SJCRH30 (cell line): ENCODE measurements around the gene F2RL1. TPM values are rescaled to one million over a fixed set of nuclear protein-coding genes. Genes with fewer than 3 reads are reported as not detected.
"Not testable (repeated sequence)": the region's sequence is repeated elsewhere in the genome, so short reads cannot be mapped to it uniquely, and the experiment has no call there.

ENCODE experiments used
- DNase-seq, 2 experiments: peaks; one replicate each; pipeline ENCODE4 v3.0.0-alpha.2; 2015 to 2020
- H3K27ac ChIP-seq: fragments of 250-450 bp; sonication (Bioruptor Pico); 2 replicates; pipeline ENCODE4 v1.5.1; 2020; ENCODE audit warnings: mild to moderate bottlenecking, moderate library complexity
- H3K27me3 ChIP-seq: fragments of 250-450 bp; sonication (Bioruptor Pico); 2 replicates; pipeline ENCODE4 v1.5.1; 2020; ENCODE audit warnings: mild to moderate bottlenecking, moderate library complexity
- H3K36me3 ChIP-seq: fragments of 250-450 bp; sonication (Bioruptor Pico); 2 replicates; pipeline ENCODE4 v1.5.1; 2020; ENCODE audit warnings: mild to moderate bottlenecking, moderate library complexity
- H3K4me1 ChIP-seq: fragments of 250-450 bp; sonication (Bioruptor Pico); 2 replicates; pipeline ENCODE4 v1.5.1; 2020; ENCODE audit warnings: mild to moderate bottlenecking, moderate library complexity
- H3K4me3 ChIP-seq: fragments of 250-450 bp; sonication (Bioruptor Pico); 2 replicates; pipeline ENCODE4 v1.5.1; 2020; ENCODE audit warnings: mild to moderate bottlenecking, moderate library complexity
- H3K9me3 ChIP-seq: fragments of 250-450 bp; sonication (Bioruptor Pico); replicated peaks from 2 replicates; pipeline ENCODE4 v1.5.1; 2020; ENCODE audit warnings: mild to moderate bottlenecking, moderate library complexity
- total RNA-seq: library from RNA; depleted of rRNA; stranded (reverse); fragments of >200 nt; shearing (Covaris generic); gene quantifications from 2 replicates; pipeline ENCODE4 v1.2.3, GENCODE V29; 2014

The F2RL1 gene
- total RNA-seq, 1 experiment from 2014 or later, result 0.02 TPM

DNA sequence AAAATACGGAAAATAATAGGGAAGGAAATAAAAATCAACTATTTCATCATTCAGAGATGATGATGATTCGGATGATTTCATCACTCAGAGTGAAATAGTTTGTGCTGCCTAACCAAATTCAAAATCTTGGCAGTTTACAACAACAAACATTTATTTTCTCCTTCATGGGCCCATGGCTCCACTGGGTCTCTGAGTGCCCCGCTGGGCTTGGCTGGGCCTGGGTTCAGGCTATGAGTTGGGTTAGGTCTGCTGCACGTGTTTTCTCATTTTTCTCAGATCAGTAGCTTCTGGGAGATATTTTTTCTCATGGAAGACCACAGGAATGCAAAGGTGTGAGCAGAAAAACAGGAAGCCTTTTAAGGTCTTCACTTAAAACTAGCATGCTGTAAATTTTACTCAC is 24.0 kb upstream of the F2RL1 start:
- Histone ChIP-seq H3K4me3 (no peak overlapping the region), H3K36me3 (no peaks in the 10 kb centered on the region), H3K4me1 (peaks cover 4% of the 10 kb centered on the region; the same call in 1 of the 2 replicates), H3K27ac (no peak overlapping the region), H3K9me3 (no peaks in the 10 kb centered on the region), H3K27me3 (no peaks in the 10 kb centered on the region)
- DNase-seq, result no peak

DNA sequence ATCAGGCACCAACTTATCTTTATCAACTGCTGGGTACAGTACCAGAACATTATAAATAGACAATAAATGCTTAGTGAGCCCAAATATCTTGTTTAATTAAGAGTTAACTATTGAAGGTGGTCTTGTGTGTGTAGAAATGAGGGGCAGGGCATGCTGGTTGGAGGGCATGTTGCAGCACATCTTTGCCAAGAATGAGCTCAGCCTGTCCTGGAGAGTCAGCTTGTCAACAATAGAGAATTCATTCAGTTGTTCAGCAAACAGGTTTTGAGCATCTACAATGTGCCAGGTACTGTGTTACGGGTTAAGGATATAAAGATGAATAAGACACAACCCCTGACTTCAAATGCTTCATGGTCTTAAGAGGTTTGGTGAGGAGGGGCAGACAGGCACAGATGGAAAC is 19.2 kb upstream of the F2RL1 start:
- no peak for DNase-seq
- Histone ChIP-seq H3K36me3 (no peaks in the 10 kb centered on the region), H3K9me3 (no peaks in the 10 kb centered on the region), H3K27me3 (no peaks in the 10 kb centered on the region), H3K4me1 (no peaks in the 10 kb centered on the region), H3K4me3 (no peak overlapping the region), H3K27ac (no peak overlapping the region)

DNA sequence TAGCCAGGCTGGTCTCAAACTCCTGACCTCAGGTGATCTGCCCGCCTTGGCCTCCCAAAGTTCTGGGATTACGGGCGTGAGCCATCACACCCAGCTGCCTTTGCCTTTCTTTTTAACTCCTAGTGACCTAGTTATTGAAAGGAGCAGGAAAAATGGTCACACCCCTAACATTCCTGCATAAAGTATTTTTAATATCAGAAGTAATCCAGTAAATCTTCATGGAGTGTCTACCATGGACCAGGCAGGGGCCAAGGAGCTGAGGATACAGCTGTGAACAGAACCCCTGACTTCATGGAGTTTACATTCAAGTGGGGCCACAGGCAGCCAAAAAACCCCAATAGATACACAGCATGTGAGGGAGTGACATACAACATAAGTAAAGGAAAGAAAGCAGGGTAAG is 18.3 kb upstream of the F2RL1 start:
- Histone ChIP-seq H3K9me3 (no peaks in the 10 kb centered on the region), H3K4me3 (no peak overlapping the region), H3K27ac (no peak overlapping the region), H3K27me3 (no peaks in the 10 kb centered on the region), H3K36me3 (no peaks in the 10 kb centered on the region), H3K4me1 (no peaks in the 10 kb centered on the region)
- DNase-seq, result no peak

DNA sequence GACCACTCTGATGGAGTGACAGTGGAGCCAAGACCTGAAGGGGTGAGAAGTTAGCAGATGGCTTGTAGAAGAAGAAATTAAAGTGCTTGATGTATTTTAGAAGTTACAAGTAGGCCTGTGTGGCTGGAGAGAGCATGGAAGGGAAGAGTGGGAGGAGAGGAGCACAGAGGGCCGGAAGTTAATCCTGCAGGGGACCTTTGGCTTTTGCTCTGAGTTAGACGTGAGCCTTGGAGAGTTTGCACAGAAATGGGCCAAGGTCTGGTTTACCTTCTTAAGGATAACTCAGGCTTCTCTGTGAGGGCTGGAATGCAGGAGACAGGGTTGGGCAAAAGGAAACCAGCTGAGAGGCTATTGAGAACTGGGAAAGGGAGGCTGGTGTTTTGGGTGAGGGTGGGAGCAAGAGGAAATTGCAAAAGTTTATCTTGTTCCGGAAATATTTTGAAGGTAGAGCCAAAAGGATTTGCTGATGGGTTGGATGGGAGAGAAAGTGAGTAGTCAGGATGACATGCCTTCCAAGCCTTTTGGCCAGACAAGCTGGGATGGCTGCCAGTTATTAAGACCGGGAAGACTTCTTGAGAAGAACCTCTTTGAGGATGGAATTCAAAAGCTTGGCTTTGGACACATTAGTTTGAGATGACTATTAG is 17.5 kb upstream of the F2RL1 start:
- H3K4me3 ChIP-seq, result no peak overlapping the region
- H3K4me1 ChIP-seq, result peaks cover 2% of the 10 kb centered on the region; the same call in 1 of the 2 replicates
- no peaks in the 10 kb centered on the region for H3K27me3 ChIP-seq
- no peak overlapping the region for H3K27ac ChIP-seq
- no peaks in the 10 kb centered on the region for H3K36me3 ChIP-seq
- H3K9me3 ChIP-seq, result no peaks in the 10 kb centered on the region
- DNase-seq, result no peak

DNA sequence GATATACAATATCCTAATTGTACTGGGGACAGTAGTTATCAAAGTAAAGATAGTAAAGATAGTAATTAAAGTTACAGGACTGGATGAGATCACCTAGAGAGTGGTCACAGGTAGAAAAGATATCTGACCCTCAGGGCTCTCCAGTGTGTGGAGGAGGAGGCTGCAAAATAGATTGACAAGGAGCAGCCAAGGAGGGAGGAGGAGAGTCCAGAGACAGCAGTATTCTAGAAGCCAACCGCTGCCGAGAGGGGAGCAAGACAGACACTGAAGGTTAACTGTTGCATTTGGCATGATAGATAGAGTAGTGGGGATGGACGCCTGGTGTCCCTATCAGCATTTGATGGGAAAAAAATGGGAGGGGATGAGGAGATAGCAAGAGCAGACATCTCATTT is 17.0 kb upstream of the F2RL1 start:
- no peaks in the 10 kb centered on the region for H3K9me3 ChIP-seq
- no peak for DNase-seq
- no peak overlapping the region for H3K4me3 ChIP-seq
- H3K27ac ChIP-seq, result no peak overlapping the region
- no peaks in the 10 kb centered on the region for H3K36me3 ChIP-seq
- peaks cover 4% of the 10 kb centered on the region; the same call in 1 of the 2 replicates for H3K4me1 ChIP-seq
- H3K27me3 ChIP-seq, result no peaks in the 10 kb centered on the region

DNA sequence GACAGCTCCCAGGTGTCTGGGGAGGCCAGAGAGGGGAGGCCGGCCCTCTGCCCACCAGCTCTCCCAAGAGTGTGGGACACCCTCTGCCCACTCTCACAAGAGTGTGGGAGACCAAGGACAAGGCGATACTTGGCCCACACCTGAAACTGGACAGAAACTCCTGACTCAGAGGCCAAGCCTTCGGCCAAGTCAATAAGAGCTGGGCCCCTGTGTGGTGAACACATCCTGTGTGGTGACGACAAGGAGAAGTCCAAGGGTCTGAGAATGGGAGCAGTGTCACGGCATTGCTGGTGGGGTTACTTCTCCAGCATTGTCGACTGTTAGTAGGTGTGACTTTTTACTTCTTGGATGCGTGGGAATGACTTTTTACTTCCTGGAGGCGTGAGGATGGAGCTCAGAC is 14.6 kb upstream of the F2RL1 start:
- H3K9me3 ChIP-seq, result no peaks in the 10 kb centered on the region
- no peaks in the 10 kb centered on the region for H3K36me3 ChIP-seq
- DNase-seq, result no peak
- no peak overlapping the region for H3K4me3 ChIP-seq
- no peak overlapping the region for H3K27ac ChIP-seq
- peaks cover 16% of the 10 kb centered on the region; the same call in 1 of the 2 replicates for H3K4me1 ChIP-seq
- no peaks in the 10 kb centered on the region for H3K27me3 ChIP-seq

DNA sequence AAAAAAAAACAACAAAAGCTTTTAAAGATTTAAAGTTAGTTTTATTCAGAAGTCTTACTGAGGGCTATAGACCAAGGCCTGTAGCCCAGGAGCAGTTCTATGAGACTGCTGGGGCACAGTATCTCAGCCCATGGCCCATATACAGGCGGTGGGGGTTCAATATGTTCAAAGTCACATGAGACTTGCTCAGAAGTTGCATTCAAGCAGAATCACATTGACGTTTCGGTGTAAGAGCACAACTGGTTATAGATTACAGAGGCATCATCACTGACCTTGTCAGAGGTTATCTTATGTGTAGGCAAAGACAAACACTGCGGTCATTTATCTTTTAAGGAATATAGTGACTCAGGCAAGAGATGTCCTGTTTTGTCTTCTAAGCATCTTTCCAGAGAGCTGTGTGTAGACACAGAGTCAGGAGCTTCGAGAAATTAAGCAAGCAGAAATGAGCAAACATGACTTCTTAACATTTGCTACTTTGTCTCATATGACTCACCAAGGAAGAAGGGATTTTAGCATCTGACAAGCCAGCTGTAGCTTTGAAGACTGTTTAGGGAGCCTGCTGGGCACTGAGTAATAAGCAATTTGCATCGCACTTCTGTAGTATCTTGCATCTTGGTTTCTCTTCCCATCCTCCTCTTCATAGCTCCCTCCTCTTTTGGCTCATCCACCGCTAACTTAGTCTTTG is 12.9 kb upstream of the F2RL1 start:
- DNase-seq, result no peak
- H3K27ac ChIP-seq, result no peak overlapping the region

DNA sequence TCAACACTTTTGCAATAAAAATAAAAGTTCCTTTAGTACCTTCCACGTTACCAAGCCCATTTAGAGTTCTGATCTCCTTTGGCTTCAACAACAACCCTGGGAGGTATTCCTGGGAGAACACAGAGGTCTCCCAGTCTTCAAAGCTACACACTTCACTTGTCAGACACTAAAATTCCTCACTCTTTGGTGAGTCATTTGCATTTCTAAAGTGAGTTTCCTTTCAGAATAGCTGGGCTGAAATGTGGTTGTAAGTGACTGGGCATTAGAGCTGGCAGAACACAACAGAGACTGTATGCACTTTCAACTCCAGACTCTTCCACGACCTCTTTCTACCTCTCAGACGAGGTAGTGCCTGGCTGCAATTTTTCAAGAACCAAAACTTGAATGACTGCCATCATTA is 11.5 kb upstream of the F2RL1 start:
- peaks cover 16% of the 10 kb centered on the region; the same call in 1 of the 2 replicates for H3K4me1 ChIP-seq
- no peaks in the 10 kb centered on the region for H3K9me3 ChIP-seq
- no peaks in the 10 kb centered on the region for H3K27me3 ChIP-seq
- no peak overlapping the region for H3K27ac ChIP-seq
- no peak overlapping the region for H3K4me3 ChIP-seq
- no peaks in the 10 kb centered on the region for H3K36me3 ChIP-seq
- no peak for DNase-seq

More for the DNA sequence above, 12.9 kb upstream of the F2RL1 start:
- no peaks in the 10 kb centered on the region for H3K36me3 ChIP-seq
- peaks cover 16% of the 10 kb centered on the region; the same call in 1 of the 2 replicates for H3K4me1 ChIP-seq
- no peak overlapping the region for H3K4me3 ChIP-seq
- H3K27me3 ChIP-seq, result no peaks in the 10 kb centered on the region
- no peaks in the 10 kb centered on the region for H3K9me3 ChIP-seq

DNA sequence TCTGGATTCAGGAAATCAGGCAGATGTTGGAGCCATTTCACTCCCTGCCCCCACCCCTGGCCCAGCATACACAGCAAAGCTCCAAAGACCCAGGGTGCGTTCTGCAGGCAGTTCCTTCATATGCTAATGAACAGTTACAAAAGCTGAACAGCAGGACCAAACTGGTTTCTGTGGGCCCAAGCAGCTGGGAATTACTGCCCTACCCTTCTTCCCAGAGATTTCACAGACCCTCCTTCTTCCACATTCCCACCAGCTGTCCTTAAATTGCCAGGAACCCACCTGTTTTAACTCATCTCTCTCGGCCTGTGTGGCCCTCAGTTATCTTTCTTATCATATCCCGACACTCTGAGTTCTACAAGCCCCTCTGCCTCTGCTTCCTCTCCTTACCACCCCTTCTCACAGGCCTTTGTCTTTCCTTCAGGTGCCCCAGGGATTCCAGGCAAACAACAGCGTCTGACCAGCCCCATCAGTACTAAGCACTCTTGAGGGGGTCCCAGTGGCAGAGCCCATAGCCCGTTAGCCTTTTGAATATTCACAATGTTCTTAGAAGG is 10.6 kb upstream of the F2RL1 start:
- no peak overlapping the region for H3K27ac ChIP-seq
- peak; percentile 58 to 79 for DNase-seq
- peaks cover 16% of the 10 kb centered on the region; the same call in 1 of the 2 replicates for H3K4me1 ChIP-seq
- no peak overlapping the region for H3K4me3 ChIP-seq
- H3K9me3 ChIP-seq, result no peaks in the 10 kb centered on the region
- H3K36me3 ChIP-seq, result no peaks in the 10 kb centered on the region
- no peaks in the 10 kb centered on the region for H3K27me3 ChIP-seq

DNA sequence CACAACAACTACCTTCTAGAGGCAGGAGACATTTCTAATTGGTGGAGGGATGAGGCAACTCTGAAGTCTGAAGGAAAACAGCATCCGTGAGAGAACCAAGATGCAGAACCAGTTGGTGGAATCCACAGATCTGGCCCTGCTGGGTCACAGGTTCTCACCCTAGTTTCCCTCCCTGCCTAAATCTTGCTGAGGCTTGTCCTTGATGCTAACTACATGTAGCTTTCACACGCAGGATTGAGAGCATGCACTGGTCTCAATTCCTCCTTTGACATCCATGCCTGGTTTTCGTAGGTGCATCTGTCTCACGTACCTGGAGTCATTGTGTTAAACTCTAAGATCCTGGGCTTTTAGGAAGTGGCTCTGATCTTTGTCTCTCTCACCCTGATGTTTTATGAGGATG is 9.7 kb upstream of the F2RL1 start:
- H3K27ac ChIP-seq, result no peak overlapping the region
- DNase-seq, result no peak
- no peaks in the 10 kb centered on the region for H3K36me3 ChIP-seq
- peaks cover 16% of the 10 kb centered on the region; the same call in 1 of the 2 replicates for H3K4me1 ChIP-seq
- H3K4me3 ChIP-seq, result no peak overlapping the region
- no peaks in the 10 kb centered on the region; the same call in 1 of the 2 replicates for H3K9me3 ChIP-seq
- no peaks in the 10 kb centered on the region for H3K27me3 ChIP-seq

DNA sequence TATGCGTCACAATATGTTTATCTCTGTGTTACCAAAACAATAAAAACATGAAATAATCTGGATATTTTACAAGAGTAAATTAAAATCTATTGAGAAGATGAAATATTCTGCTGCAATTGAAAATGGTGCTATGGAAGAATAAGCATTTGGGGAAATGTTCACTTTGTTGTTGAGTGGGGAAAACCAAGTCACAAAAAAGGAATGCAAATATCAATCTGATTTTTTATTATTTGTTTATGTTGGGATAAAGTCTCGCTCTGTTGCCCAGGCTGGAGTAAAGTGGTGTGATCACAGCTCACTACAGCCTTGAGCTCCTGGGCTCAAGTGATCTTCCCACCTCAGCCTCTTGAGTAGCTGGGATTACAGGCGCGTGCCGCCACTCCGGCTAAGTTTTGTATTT is 8.6 kb upstream of the F2RL1 start:
- Histone ChIP-seq H3K27me3 (no peaks in the 10 kb centered on the region), H3K4me3 (no peak overlapping the region), H3K27ac (no peak overlapping the region), H3K9me3 (no peaks in the 10 kb centered on the region; the same call in 1 of the 2 replicates), H3K36me3 (no peaks in the 10 kb centered on the region), H3K4me1 (peaks cover 16% of the 10 kb centered on the region; the same call in 1 of the 2 replicates)
- DNase-seq, result no peak

DNA sequence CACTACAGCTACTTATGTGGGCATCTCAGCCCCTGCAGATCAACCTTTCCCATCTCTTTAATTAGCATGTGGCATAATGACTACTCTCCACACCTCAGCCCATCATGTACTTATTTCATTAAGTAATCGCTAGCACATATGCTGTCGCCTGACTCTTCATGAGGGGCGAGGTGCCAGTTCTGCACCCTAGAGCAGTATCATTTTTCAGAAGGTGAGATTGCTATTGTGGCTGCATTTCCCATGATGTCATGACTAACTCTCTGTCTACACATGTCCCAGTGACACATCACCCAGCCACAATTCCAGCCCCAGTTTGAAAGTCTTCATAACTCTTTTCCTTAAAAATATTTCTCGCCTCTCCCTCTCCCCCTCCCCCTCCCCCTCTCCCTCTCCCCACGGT is 7.6 kb upstream of the F2RL1 start:
- Histone ChIP-seq H3K9me3 (no peaks in the 10 kb centered on the region; the same call in 1 of the 2 replicates), H3K4me1 (peaks cover 14% of the 10 kb centered on the region; the same call in 1 of the 2 replicates), H3K27me3 (no peaks in the 10 kb centered on the region), H3K4me3 (no peak overlapping the region), H3K27ac (no peak overlapping the region), H3K36me3 (no peaks in the 10 kb centered on the region)
- DNase-seq, result no peak

DNA sequence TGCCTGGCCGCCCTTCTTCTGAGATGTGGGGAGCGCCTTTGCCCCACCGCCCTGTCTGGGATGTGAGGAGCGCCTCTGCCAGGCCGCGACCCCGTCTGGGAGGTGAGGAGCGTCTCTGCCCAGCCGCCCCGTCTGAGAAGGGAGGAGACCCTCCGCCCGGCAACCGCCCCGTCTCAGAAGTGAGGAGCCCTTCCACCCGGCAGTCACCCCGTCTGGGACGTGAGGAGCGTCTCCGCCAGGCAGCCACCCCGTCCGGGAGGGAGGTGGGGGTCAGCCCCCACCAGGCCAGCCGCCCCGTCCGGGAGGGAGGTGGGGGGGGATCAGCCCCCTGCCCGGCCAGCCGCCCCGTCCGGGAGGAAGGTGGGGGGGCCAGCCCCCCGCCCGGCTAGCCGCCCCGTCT is 6.6 kb upstream of the F2RL1 start:
- H3K27ac ChIP-seq, H3K9me3 ChIP-seq, H3K4me3 ChIP-seq, H3K36me3 ChIP-seq, H3K27me3 ChIP-seq, DNase-seq: not testable (repeated sequence)
- H3K4me1 ChIP-seq, result peaks cover 12% of the 10 kb centered on the region; the same call in 1 of the 2 replicates

DNA sequence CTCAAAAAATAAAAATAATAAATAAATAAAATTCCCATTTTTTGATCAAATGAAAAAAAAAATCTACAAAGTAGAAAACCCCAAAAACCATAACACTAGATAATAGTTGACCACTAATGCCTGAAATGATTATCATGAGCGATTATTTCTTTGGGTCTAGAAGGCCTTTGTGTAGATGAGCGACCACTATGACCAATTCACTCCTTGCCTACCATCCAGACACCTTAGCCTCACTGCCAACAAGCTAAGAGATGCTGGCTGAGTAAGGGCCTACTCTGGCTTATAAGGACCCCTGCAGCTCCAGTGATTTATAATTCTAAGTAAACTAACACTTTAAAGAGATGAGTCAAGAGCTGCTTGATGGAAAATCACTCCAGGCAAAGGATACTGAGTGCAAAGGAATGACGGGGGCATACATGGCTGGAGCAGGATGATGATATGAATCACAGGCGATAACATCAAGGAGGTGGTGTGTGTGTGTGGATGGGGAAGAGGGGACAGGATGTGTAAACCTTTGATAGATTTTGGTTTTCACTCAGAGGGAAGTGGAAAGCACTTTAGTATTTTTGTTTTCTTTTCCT is 4.8 kb upstream of the F2RL1 start:
- H3K4me3 ChIP-seq, result no peak overlapping the region
- H3K27ac ChIP-seq, result no peak overlapping the region
- H3K9me3 ChIP-seq, result no peaks in the 10 kb centered on the region; the same call in 1 of the 2 replicates
- DNase-seq, result no peak
- H3K36me3 ChIP-seq, result no peaks in the 10 kb centered on the region
- no peaks in the 10 kb centered on the region for H3K27me3 ChIP-seq
- H3K4me1 ChIP-seq, result no peaks in the 10 kb centered on the region
